Keratinocyte (primary cell): Measurements from ENCODE around the gene CNOT3. TPM values are rescaled to one million over a fixed set of nuclear protein-coding genes. Genes with fewer than 3 reads are reported as not detected.
"Not testable (repeated sequence)": the region's sequence is repeated elsewhere in the genome, so short reads cannot be mapped to it uniquely, and the experiment has no call there.

Experiments used
- DNase-seq: peaks from one replicate; pipeline ENCODE4 v3.0.0-alpha.2; 2011; ENCODE audit warnings: low read depth, missing footprints, low spot score
- FAIRE-seq: peaks from 2 replicates; lab custom pipeline; 2011; peaks lifted over from hg19 to GRCh38; lab: Jason Lieb, UNC
- H2AFZ ChIP-seq: 2 replicates; pipeline ENCODE4 v1.6.0; 2012; ENCODE audit warnings: low read length, control low read depth, inconsistent platforms; ENCODE audit not compliant: control insufficient read depth
- H3K27ac ChIP-seq: 2 replicates; pipeline ENCODE4 v1.5.1; 2011; ENCODE audit warnings: low read length; ENCODE audit not compliant: control insufficient read depth, insufficient read depth
- H3K27me3 ChIP-seq: 3 replicates; pipeline ENCODE4 v1.6.0; 2011; ENCODE audit warnings: low read length; ENCODE audit not compliant: control insufficient read depth, insufficient read depth; ENCODE audit errors: extremely low read depth
- H3K36me3 ChIP-seq, 2 experiments: 2 replicates in 1 of 2; 3 replicates in 1 of 2; pipeline ENCODE4 v1.5.1; 2011; ENCODE audit warnings: low read length in 2 of 2, mild to moderate bottlenecking in 1 of 2; ENCODE audit not compliant: control insufficient read depth in 2 of 2, insufficient read depth in 2 of 2; ENCODE audit errors: extremely low read depth in 1 of 2
- H3K4me1 ChIP-seq: 3 replicates; pipeline ENCODE4 v1.5.1; 2011; ENCODE audit warnings: low read length; ENCODE audit not compliant: control insufficient read depth, insufficient read depth; ENCODE audit errors: extremely low read depth
- H3K4me2 ChIP-seq: 3 replicates; pipeline ENCODE4 v1.6.0; 2011; ENCODE audit warnings: low read depth, low read length; ENCODE audit not compliant: control insufficient read depth, insufficient read depth; ENCODE audit errors: extremely low read depth
- H3K4me3 ChIP-seq, 3 experiments: fragments of 200-600 bp in 1 of 3; sonication (generic) in 1 of 3; 2 replicates in 2 of 3; 3 replicates in 1 of 3; pipeline ENCODE4 v1.5.1; 2011 to 2016; ENCODE audit warnings: low read length in 3 of 3, mild to moderate bottlenecking in 3 of 3, control low read depth in 2 of 3, inconsistent platforms in 1 of 3, low read depth in 1 of 3, mixed read lengths in 1 of 3, mixed run types in 1 of 3, moderate library complexity in 1 of 3; ENCODE audit not compliant: control insufficient read depth in 2 of 3, insufficient read depth in 2 of 3; ENCODE audit errors: extremely low read depth in 1 of 3
- H3K79me2 ChIP-seq: 2 replicates; pipeline ENCODE4 v1.6.0; 2012; ENCODE audit warnings: low read length; ENCODE audit not compliant: control insufficient read depth, insufficient read depth
- H3K9ac ChIP-seq: 3 replicates; pipeline ENCODE4 v1.6.0; 2011; ENCODE audit warnings: low read length; ENCODE audit not compliant: control insufficient read depth, insufficient read depth; ENCODE audit errors: extremely low read depth
- H3K9me1 ChIP-seq: 3 replicates; pipeline ENCODE4 v1.6.0; 2011; ENCODE audit warnings: low read length; ENCODE audit not compliant: control insufficient read depth, insufficient read depth; ENCODE audit errors: extremely low read depth
- H3K9me3 ChIP-seq: 2 replicates; pipeline ENCODE4 v1.5.1; 2012; ENCODE audit warnings: low read depth, low read length; ENCODE audit not compliant: control insufficient read depth
- H4K20me1 ChIP-seq: 3 replicates; pipeline ENCODE4 v1.6.0; 2011; ENCODE audit warnings: low read length; ENCODE audit not compliant: control insufficient read depth, insufficient read depth; ENCODE audit errors: extremely low read depth
- EZH2 ChIP-seq: IDR thresholded peaks from one replicate; pipeline ENCODE4 v1.6.1; 2012; ENCODE audit warnings: inconsistent platforms, mild to moderate bottlenecking, low read length, moderate library complexity
- dilution Hi-C: fragments of 300-500 bp; cut with MboI; formaldehyde crosslinking; loops from one replicate; pipeline ENCODE4 v1.7.0; 2020; ENCODE audit warnings: low sequenced_read_pairs; ENCODE audit not compliant: extremely low pct_ligation_motif_present
- polyA plus RNA-seq, 5 experiments: library from polyadenylated mRNA; depleted of rRNA in 3 of 5; stranded (reverse) in 3 of 5; stranded (forward) in 1 of 5; unstranded in 1 of 5; fragments of >200 nt; gene quantifications; 1 replicate in 1 of 5; 2 replicates in 3 of 5; 3 replicates in 1 of 5; pipeline versions ENCODE4 v1.2.1 to v1.2.3, GENCODE V29; 2011 to 2012; ENCODE audit warnings: missing spikeins in 2 of 5, low read depth in 1 of 5, low replicate concordance in 1 of 5
- TF ChIP-seq, protein P1 (sequence below), 3 experiments: IDR thresholded peaks in 1 of 3; conservative IDR thresholded peaks in 1 of 3; optimal IDR thresholded peaks in 1 of 3; 2 replicates in 2 of 3; 3 replicates in 1 of 3; pipeline versions ENCODE3 to v1.5.1; 2011; ENCODE audit warnings: low read length in 3 of 3, mild to moderate bottlenecking in 3 of 3, moderate library complexity in 2 of 3, control low read depth in 1 of 3, inconsistent platforms in 1 of 3; ENCODE audit not compliant: insufficient read depth in 2 of 3; ENCODE audit errors: extremely low read depth in 1 of 3

CNOT3 gene
- polyA plus RNA-seq, 1 donor (not counting 4 experiments of a cell fraction or from before 2014, with no cell fraction given), result 8.6 TPM

DNA sequence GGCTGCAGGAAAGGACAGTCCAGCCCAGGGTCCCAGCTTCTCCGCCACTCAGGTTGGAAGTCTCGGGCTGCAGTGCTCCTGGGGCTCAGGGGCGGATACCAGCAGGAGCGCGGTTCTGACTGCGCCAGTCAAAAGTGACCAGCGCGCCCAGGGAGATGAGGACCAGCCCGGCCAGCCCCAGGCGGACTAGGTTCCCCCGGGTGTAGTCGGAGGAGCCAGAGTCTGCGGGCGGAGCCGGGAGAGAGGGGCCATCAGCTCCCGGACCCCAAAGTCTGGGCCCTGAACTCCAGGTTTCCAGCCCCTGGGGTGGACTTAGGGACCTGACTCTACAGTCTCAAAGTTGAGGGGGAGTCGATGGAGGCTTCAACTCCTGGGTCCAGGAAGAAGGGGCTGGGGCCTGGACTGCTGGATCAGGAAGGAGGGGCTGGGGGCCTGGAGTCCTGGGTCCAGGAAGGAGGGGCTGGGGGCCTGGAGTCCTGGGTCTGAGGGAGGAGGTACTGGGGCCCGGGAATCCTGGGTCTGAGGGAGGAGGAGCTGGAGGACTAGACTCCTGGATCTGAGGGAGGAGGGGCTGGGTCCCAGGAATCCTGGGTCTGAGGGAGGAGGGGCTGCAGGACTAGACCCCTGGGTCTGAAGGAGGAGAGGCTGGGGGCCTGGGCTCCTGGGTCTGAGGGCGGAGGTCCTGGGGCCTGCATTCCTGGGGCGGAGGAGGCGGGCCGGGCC lies 42.3 kb upstream of the CNOT3 start:
- no peaks in the 10 kb centered on the region for H3K9me3 ChIP-seq
- dilution Hi-C loops, result no loop called here
- DNase-seq (no peak), FAIRE-seq (no peak)
- TF ChIP-seq, protein P1, sequence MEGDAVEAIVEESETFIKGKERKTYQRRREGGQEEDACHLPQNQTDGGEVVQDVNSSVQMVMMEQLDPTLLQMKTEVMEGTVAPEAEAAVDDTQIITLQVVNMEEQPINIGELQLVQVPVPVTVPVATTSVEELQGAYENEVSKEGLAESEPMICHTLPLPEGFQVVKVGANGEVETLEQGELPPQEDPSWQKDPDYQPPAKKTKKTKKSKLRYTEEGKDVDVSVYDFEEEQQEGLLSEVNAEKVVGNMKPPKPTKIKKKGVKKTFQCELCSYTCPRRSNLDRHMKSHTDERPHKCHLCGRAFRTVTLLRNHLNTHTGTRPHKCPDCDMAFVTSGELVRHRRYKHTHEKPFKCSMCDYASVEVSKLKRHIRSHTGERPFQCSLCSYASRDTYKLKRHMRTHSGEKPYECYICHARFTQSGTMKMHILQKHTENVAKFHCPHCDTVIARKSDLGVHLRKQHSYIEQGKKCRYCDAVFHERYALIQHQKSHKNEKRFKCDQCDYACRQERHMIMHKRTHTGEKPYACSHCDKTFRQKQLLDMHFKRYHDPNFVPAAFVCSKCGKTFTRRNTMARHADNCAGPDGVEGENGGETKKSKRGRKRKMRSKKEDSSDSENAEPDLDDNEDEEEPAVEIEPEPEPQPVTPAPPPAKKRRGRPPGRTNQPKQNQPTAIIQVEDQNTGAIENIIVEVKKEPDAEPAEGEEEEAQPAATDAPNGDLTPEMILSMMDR (optimal IDR thresholded peaks at IDR 0.05 in 1 of 3, IDR thresholded peaks at IDR 0.05 in 1 of 3, conservative IDR thresholded peaks at IDR 0.05 in 1 of 3; ENCODE audit: extremely low read depth in 1 of 3, insufficient read depth in 2 of 3, low read length in 3 of 3), result no peak
- no peak for TF ChIP-seq EZH2
- H4K20me1 ChIP-seq, result no peaks in the 10 kb centered on the region
- H3K4me1 ChIP-seq, result peaks cover 7% of the 10 kb centered on the region
- no peaks in the 10 kb centered on the region for H3K27me3 ChIP-seq
- H3K27ac ChIP-seq, result no peak overlapping the region
- no peaks in the 10 kb centered on the region for H3K9me1 ChIP-seq
- H3K79me2 ChIP-seq, result no peaks in the 10 kb centered on the region
- H3K36me3 ChIP-seq, result no peaks in the 10 kb centered on the region
- peak overlapping the region; percentile 33 for H3K9ac ChIP-seq
- peak overlapping the region; percentile 92 for H2AFZ ChIP-seq
- H3K4me2 ChIP-seq, result peak overlapping the region; percentile 82
- peak overlapping the region in 2 of 3 experiments; percentile 32 to 36 for H3K4me3 ChIP-seq

DNA sequence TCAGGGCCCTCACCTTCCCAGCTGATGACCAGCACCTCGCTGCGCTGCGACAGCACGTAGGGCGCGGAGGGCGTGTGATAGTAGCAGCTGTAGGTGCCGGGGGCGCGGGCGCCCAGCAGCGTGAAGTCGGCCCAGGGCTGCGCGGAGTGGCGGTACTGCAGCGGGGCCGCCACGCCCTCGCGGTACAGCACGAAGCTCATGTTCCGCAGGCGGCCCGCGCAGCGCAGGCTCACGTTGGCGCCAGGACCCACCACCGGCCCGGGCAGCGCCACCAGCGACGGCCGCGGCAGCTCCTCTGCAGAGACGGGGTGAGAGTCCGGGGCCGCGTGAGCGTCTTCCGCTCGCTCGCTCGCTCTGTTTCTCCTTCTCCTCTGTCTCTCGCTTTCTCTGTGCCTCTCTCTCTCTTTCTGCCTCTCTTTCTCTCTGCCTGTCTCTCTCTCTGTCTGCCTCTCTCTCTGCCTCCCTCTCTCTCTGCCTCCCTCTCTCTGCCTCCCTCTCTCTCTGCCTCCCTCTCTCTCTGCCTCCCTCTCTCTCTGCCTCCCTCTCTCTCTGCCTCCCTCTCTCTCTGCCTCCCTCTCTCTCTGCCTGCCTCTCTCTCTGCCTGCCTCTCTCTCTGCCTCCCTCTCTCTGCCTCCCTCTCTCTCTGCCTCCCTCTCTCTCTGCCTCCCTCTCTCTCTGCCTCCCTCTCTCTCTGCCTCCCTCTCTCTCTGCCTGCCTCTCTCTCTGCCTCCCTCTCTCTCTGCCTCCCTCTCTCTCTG lies 41.5 kb upstream of the CNOT3 start:
- H3K36me3 ChIP-seq, FAIRE-seq, H3K79me2 ChIP-seq, H3K27me3 ChIP-seq, H4K20me1 ChIP-seq, dilution Hi-C loops, H3K27ac ChIP-seq, H3K9me3 ChIP-seq, H3K9me1 ChIP-seq, H3K4me1 ChIP-seq, DNase-seq: not testable (repeated sequence)
- H3K4me3 ChIP-seq, result peak overlapping the region; percentile 36 to 64 (median 36)
- H3K4me2 ChIP-seq, result peak overlapping the region; percentile 82
- H2AFZ ChIP-seq, result peak overlapping the region; percentile 92
- TF ChIP-seq, protein P1 (optimal IDR thresholded peaks at IDR 0.05 in 1 of 3, IDR thresholded peaks at IDR 0.05 in 1 of 3, conservative IDR thresholded peaks at IDR 0.05 in 1 of 3; ENCODE audit: extremely low read depth in 1 of 3, insufficient read depth in 2 of 3, low read length in 3 of 3), result peak in 1 of 3 experiments; percentile 34
- peak overlapping the region; percentile 33 for H3K9ac ChIP-seq
